HepG2 (cell line): ENCODE data around the gene PRR36. TPM values are rescaled to one million over a fixed set of nuclear protein-coding genes. Genes with fewer than 3 reads are reported as not detected.

Experiments used
- HDAC1 ChIP-seq: sonication (generic); formaldehyde crosslinking; IDR thresholded peaks from 2 replicates; pipeline ENCODE4 v1.5.1; 2020; ENCODE audit warnings: mild to moderate bottlenecking, missing genetic modification reagents
- PHF5A ChIP-seq: IDR thresholded peaks from one replicate; pipeline ENCODE4 v1.6.1; 2018; ENCODE audit warnings: low read depth, missing genetic modification reagents; ENCODE audit not compliant: unreplicated experiment
- POLR2AphosphoS2 ChIP-seq: IDR thresholded peaks from 2 replicates; pipeline ENCODE4 v1.6.1; 2011; ENCODE audit warnings: low read depth, low read length, improper control_type of control experiment
- XBP1 ChIP-seq: sonication (generic); formaldehyde crosslinking; IDR thresholded peaks from 2 replicates; pipeline ENCODE4 v1.5.0; 2020; ENCODE audit warnings: missing genetic modification reagents
- ZNF160 ChIP-seq: sonication (generic); formaldehyde crosslinking; IDR thresholded peaks from 2 replicates; pipeline ENCODE4 v1.8.0; 2022; ENCODE audit warnings: mild to moderate bottlenecking, inconsistent platforms, missing genetic modification reagents
- ZNF234 ChIP-seq: sonication (generic); formaldehyde crosslinking; conservative IDR thresholded peaks from 2 replicates; pipeline ENCODE4 v1.5.1; 2020; ENCODE audit warnings: mild to moderate bottlenecking, missing genetic modification reagents
- ZNF563 ChIP-seq: sonication (generic); formaldehyde crosslinking; IDR thresholded peaks from 2 replicates; pipeline ENCODE4 v1.8.0; 2022; ENCODE audit warnings: mild to moderate bottlenecking, moderate library complexity, missing genetic modification reagents
- ZNF883 ChIP-seq: sonication (generic); formaldehyde crosslinking; IDR thresholded peaks from 2 replicates; pipeline ENCODE4 v1.5.1; 2020; ENCODE audit warnings: mild to moderate bottlenecking, missing genetic modification reagents; ENCODE audit errors: not compliant biosample characterization
- polyA plus RNA-seq, 8 experiments: library from polyadenylated mRNA; depleted of rRNA in 3 of 8; stranded (reverse) in 7 of 8; unstranded in 1 of 8; fragments of >200 nt; fragmentation: Illumina TruSeq in 4 of 8; extraction: Trizol in 4 of 8; gene quantifications; 2 replicates each; pipeline versions ENCODE4 v1.2.1 to v1.2.3, GENCODE V29; 2011 to 2016; ENCODE audit warnings: low read depth in 4 of 8, missing spikeins in 1 of 8, mixed read lengths in 1 of 8; ENCODE audit not compliant: insufficient read depth in 1 of 8
- total RNA-seq, 5 experiments: library from RNA; depleted of rRNA; stranded (reverse); fragments of >200 nt; fragmentation: Illumina TruSeq; extraction: Trizol; gene quantifications; 2 replicates each; pipeline ENCODE4 v1.2.3, GENCODE V29; 2016; ENCODE audit warnings: low read depth in 1 of 5
- TF ChIP-seq, protein P1 (sequence below): sonication (generic); formaldehyde crosslinking; IDR thresholded peaks from 2 replicates; pipeline ENCODE4 v1.4.0; 2020; ENCODE audit warnings: missing genetic modification reagents
- TF ChIP-seq, protein P2 (sequence below): sonication (generic); formaldehyde crosslinking; IDR thresholded peaks from 2 replicates; pipeline ENCODE4 v1.4.0; 2020; ENCODE audit warnings: mild to moderate bottlenecking, missing genetic modification reagents
- TF ChIP-seq, protein P3 (sequence below): sonication (generic); formaldehyde crosslinking; IDR thresholded peaks from 2 replicates; pipeline ENCODE4 v1.8.1; 2023; ENCODE audit warnings: mild to moderate bottlenecking, missing genetic modification reagents, borderline replicate concordance
- TF ChIP-seq, protein P4 (sequence below): sonication (generic); formaldehyde crosslinking; IDR thresholded peaks from 2 replicates; pipeline ENCODE4 v1.4.0; 2020; ENCODE audit warnings: missing genetic modification reagents
- TF ChIP-seq, protein P5 (sequence below): sonication (generic); formaldehyde crosslinking; IDR thresholded peaks from 2 replicates; pipeline ENCODE4 v1.4.0; 2020; ENCODE audit warnings: low read depth, mild to moderate bottlenecking, missing genetic modification reagents
- TF ChIP-seq, protein P6 (sequence below): sonication (generic); formaldehyde crosslinking; IDR thresholded peaks from 2 replicates; pipeline ENCODE4 v1.4.0; 2020; ENCODE audit warnings: missing genetic modification reagents

Gene PRR36
- total and polyA plus RNA-seq, 2 of the 13 experiments (the other 11 are each of a cell fraction or from before 2014, with no cell fraction given) = 0.07 to 0.17 TPM

DNA sequence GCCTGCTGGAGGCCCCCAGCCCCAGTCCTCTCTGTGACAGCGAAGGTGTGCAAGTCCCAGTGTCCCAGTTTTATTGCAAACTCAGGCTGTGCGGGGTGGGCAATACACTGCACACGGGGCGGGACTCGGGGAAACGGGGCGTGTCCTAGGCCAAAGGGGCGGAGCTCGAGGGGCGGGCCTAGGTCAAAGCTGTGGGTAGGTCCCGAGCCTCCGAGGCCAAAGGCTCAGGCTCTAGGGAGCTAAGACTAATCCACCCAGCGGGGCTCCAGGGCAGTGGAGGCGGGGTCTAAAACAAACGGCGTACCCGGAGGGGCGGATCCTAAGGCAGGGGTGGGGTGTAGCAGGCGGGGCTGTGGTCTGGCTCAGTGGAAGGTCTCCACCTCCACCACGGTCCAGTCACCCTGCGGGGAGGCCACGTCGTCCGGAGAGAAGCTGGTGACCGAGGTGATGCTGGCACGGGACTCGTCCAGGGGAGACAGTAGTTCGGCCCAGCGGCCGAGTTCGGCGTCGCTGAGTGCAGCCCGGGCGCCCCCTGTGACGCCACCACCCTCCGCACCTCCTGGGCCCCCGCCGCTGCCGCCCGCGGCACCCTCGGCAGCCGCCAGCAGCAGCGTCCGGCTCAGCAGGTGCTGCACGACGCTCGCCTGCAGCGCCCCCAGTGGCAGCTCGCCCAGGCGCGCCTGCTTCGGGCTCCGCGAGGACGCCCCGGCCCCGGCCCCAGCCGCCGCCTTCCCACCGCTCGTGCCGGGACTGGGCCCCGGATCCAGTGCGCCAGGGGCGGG is 5.3 kb downstream of the PRR36 start (continued):
- peak; percentile 76; the same call in 1 of the 2 replicates for TF ChIP-seq ZNF563 (CRISPR knock-in tag)
- TF ChIP-seq PHF5A (CRISPR knock-in tag) = no peak
- TF ChIP-seq XBP1 (CRISPR knock-in tag) = no peak
- no peak for TF ChIP-seq POLR2AphosphoS2
- TF ChIP-seq HDAC1 (CRISPR knock-in tag) = peak; percentile 26; the same call in 1 of the 2 replicates
- TF ChIP-seq ZNF234 (CRISPR knock-in tag) = 0 out of 2 replicates have a peak, but pooled peaks have one; percentile 16
- no peak for TF ChIP-seq ZNF883 (CRISPR knock-in tag)
- TF ChIP-seq, protein P1, sequence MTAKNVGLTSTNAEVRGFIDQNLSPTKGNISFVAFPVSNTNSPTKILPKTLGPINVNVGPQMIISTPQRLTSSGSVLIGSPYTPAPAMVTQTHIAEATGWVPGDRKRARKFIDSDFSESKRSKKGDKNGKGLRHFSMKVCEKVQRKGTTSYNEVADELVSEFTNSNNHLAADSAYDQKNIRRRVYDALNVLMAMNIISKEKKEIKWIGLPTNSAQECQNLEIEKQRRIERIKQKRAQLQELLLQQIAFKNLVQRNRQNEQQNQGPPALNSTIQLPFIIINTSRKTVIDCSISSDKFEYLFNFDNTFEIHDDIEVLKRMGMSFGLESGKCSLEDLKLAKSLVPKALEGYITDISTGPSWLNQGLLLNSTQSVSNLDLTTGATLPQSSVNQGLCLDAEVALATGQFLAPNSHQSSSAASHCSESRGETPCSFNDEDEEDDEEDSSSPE (CRISPR knock-in tag) = peak; percentile 62
- TF ChIP-seq, protein P2, sequence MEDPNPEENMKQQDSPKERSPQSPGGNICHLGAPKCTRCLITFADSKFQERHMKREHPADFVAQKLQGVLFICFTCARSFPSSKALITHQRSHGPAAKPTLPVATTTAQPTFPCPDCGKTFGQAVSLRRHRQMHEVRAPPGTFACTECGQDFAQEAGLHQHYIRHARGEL (CRISPR knock-in tag) = no peak
- TF ChIP-seq, protein P3, sequence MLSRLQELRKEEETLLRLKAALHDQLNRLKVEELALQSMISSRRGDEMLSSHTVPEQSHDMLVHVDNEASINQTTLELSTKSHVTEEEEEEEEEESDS (CRISPR knock-in tag) = no peak
- TF ChIP-seq, protein P4, sequence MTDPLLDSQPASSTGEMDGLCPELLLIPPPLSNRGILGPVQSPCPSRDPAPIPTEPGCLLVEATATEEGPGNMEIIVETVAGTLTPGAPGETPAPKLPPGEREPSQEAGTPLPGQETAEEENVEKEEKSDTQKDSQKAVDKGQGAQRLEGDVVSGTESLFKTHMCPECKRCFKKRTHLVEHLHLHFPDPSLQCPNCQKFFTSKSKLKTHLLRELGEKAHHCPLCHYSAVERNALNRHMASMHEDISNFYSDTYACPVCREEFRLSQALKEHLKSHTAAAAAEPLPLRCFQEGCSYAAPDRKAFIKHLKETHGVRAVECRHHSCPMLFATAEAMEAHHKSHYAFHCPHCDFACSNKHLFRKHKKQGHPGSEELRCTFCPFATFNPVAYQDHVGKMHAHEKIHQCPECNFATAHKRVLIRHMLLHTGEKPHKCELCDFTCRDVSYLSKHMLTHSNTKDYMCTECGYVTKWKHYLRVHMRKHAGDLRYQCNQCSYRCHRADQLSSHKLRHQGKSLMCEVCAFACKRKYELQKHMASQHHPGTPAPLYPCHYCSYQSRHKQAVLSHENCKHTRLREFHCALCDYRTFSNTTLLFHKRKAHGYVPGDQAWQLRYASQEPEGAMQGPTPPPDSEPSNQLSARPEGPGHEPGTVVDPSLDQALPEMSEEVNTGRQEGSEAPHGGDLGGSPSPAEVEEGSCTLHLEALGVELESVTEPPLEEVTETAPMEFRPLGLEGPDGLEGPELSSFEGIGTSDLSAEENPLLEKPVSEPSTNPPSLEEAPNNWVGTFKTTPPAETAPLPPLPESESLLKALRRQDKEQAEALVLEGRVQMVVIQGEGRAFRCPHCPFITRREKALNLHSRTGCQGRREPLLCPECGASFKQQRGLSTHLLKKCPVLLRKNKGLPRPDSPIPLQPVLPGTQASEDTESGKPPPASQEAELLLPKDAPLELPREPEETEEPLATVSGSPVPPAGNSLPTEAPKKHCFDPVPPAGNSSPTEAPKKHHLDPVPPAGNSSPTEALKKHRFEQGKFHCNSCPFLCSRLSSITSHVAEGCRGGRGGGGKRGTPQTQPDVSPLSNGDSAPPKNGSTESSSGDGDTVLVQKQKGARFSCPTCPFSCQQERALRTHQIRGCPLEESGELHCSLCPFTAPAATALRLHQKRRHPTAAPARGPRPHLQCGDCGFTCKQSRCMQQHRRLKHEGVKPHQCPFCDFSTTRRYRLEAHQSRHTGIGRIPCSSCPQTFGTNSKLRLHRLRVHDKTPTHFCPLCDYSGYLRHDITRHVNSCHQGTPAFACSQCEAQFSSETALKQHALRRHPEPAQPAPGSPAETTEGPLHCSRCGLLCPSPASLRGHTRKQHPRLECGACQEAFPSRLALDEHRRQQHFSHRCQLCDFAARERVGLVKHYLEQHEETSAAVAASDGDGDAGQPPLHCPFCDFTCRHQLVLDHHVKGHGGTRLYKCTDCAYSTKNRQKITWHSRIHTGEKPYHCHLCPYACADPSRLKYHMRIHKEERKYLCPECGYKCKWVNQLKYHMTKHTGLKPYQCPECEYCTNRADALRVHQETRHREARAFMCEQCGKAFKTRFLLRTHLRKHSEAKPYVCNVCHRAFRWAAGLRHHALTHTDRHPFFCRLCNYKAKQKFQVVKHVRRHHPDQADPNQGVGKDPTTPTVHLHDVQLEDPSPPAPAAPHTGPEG = peak; percentile 48; the same call in 1 of the 2 replicates
- TF ChIP-seq, protein P5, sequence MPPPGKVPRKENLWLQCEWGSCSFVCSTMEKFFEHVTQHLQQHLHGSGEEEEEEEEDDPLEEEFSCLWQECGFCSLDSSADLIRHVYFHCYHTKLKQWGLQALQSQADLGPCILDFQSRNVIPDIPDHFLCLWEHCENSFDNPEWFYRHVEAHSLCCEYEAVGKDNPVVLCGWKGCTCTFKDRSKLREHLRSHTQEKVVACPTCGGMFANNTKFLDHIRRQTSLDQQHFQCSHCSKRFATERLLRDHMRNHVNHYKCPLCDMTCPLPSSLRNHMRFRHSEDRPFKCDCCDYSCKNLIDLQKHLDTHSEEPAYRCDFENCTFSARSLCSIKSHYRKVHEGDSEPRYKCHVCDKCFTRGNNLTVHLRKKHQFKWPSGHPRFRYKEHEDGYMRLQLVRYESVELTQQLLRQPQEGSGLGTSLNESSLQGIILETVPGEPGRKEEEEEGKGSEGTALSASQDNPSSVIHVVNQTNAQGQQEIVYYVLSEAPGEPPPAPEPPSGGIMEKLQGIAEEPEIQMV = peak; percentile 86; the same call in 1 of the 2 replicates
- TF ChIP-seq ZNF160 = 0 out of 2 replicates have a peak, but pooled peaks have one; percentile 68
- TF ChIP-seq, protein P6, sequence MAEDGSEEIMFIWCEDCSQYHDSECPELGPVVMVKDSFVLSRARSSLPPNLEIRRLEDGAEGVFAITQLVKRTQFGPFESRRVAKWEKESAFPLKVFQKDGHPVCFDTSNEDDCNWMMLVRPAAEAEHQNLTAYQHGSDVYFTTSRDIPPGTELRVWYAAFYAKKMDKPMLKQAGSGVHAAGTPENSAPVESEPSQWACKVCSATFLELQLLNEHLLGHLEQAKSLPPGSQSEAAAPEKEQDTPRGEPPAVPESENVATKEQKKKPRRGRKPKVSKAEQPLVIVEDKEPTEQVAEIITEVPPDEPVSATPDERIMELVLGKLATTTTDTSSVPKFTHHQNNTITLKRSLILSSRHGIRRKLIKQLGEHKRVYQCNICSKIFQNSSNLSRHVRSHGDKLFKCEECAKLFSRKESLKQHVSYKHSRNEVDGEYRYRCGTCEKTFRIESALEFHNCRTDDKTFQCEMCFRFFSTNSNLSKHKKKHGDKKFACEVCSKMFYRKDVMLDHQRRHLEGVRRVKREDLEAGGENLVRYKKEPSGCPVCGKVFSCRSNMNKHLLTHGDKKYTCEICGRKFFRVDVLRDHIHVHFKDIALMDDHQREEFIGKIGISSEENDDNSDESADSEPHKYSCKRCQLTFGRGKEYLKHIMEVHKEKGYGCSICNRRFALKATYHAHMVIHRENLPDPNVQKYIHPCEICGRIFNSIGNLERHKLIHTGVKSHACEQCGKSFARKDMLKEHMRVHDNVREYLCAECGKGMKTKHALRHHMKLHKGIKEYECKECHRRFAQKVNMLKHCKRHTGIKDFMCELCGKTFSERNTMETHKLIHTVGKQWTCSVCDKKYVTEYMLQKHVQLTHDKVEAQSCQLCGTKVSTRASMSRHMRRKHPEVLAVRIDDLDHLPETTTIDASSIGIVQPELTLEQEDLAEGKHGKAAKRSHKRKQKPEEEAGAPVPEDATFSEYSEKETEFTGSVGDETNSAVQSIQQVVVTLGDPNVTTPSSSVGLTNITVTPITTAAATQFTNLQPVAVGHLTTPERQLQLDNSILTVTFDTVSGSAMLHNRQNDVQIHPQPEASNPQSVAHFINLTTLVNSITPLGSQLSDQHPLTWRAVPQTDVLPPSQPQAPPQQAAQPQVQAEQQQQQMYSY = no peak
